WTC11 (cell line): Measurements from ENCODE around the gene AVPR1A. TPM values are rescaled to one million over a fixed set of nuclear protein-coding genes. Genes with fewer than 3 reads are reported as not detected.

Experiments
- ATAC-seq: fragments of 200-7000 bp; cut with Tn5 transposase; 2 replicates; pipeline ENCODE4 v1.10.0; 2021; ENCODE audit warnings: mild to moderate bottlenecking, moderate library complexity
- Bru-seq: library from RNA; stranded (reverse); fragments of 400-500 nt; gene quantifications from one replicate; lab custom pipeline; 2021; lab: Mats Ljungman, UMichigan
- CTCF ChIA-PET: fragments of 300-600 bp; sonication (Branson Sonifier 250); formaldehyde crosslinking; loops from one replicate; lab custom pipeline; 2021; ENCODE audit warnings: antibody characterized with exemption; lab: Charles Lee
- POLR2A ChIA-PET: fragments of 350-600 bp; sonication (Branson Sonifier 250); formaldehyde crosslinking; loops from one replicate; lab custom pipeline; 2021; ENCODE audit warnings: antibody characterized with exemption; lab: Charles Lee
- DNase-seq: peaks from one replicate; pipeline ENCODE4 v3.0.0; 2021; ENCODE audit warnings: low spot score
- H3K27ac Mint-ChIP-seq: 2 replicates; pipeline ENCODE4 v1.8.0; 2021; ENCODE audit warnings: mixed read lengths
- H3K27me3 Mint-ChIP-seq: 2 replicates; pipeline ENCODE4 v1.8.0; 2021; ENCODE audit warnings: low read depth, mild to moderate bottlenecking, moderate library complexity, mixed read lengths
- H3K36me3 Mint-ChIP-seq: 2 replicates; pipeline ENCODE4 v1.8.0; 2021; ENCODE audit warnings: mixed read lengths
- H3K4me1 Mint-ChIP-seq: 2 replicates; pipeline ENCODE4 v1.8.0; 2022; ENCODE audit warnings: mixed read lengths
- H3K4me3 Mint-ChIP-seq: 2 replicates; pipeline ENCODE4 v1.8.0; 2021; ENCODE audit warnings: mild to moderate bottlenecking, moderate library complexity, mixed read lengths
- H3K9me3 Mint-ChIP-seq: 2 replicates; pipeline ENCODE4 v1.8.0; 2021; ENCODE audit warnings: mixed read lengths
- AR ChIP-seq: fragments of 250-450 bp; sonication (Bioruptor Pico); IDR thresholded peaks from 2 replicates; pipeline ENCODE4 v1.9.0; 2021; ENCODE audit warnings: mild to moderate bottlenecking
- E2F1 ChIP-seq: sonication (generic); formaldehyde crosslinking; IDR thresholded peaks from 2 replicates; pipeline ENCODE4 v1.8.0; 2022; ENCODE audit warnings: mild to moderate bottlenecking, missing genetic modification reagents
- E2F4 ChIP-seq: sonication (generic); formaldehyde crosslinking; IDR thresholded peaks from 2 replicates; pipeline ENCODE4 v1.8.1; 2022; ENCODE audit warnings: low read depth, mild to moderate bottlenecking, moderate library complexity, missing genetic modification reagents, borderline replicate concordance
- ESRRA ChIP-seq: sonication (generic); formaldehyde crosslinking; IDR thresholded peaks from 2 replicates; pipeline ENCODE4 v1.8.1; 2022; ENCODE audit warnings: mild to moderate bottlenecking, missing genetic modification reagents, borderline replicate concordance
- FOXP4 ChIP-seq: sonication (generic); formaldehyde crosslinking; IDR thresholded peaks from 2 replicates; pipeline ENCODE4 v1.8.0; 2022; ENCODE audit warnings: mild to moderate bottlenecking, missing genetic modification reagents
- HMGXB4 ChIP-seq: sonication (generic); formaldehyde crosslinking; IDR thresholded peaks from 2 replicates; pipeline ENCODE4 v1.8.1; 2023; ENCODE audit warnings: mild to moderate bottlenecking, moderate library complexity, missing genetic modification reagents
- MAX ChIP-seq: sonication (generic); formaldehyde crosslinking; IDR thresholded peaks from 2 replicates; pipeline ENCODE4 v1.8.0; 2022; ENCODE audit warnings: mild to moderate bottlenecking, missing genetic modification reagents
- MYBL2 ChIP-seq: sonication (generic); formaldehyde crosslinking; IDR thresholded peaks from 2 replicates; pipeline ENCODE4 v1.8.1; 2023; ENCODE audit warnings: mild to moderate bottlenecking, moderate library complexity, missing genetic modification reagents
- NR3C1 ChIP-seq: sonication (generic); formaldehyde crosslinking; conservative IDR thresholded peaks from 2 replicates; pipeline ENCODE4 v1.8.1; 2023; ENCODE audit warnings: low read depth, mild to moderate bottlenecking, missing genetic modification reagents
- PRDM15 ChIP-seq: sonication (generic); formaldehyde crosslinking; IDR thresholded peaks from 2 replicates; pipeline ENCODE4 v1.8.0; 2022; ENCODE audit warnings: missing genetic modification reagents
- TEAD4 ChIP-seq: sonication (generic); formaldehyde crosslinking; IDR thresholded peaks from 2 replicates; pipeline ENCODE4 v1.8.0; 2022; ENCODE audit warnings: mild to moderate bottlenecking, missing genetic modification reagents
- ZBTB43 ChIP-seq: sonication (generic); formaldehyde crosslinking; IDR thresholded peaks from 2 replicates; pipeline ENCODE4 v1.8.1; 2023; ENCODE audit warnings: mild to moderate bottlenecking, missing genetic modification reagents
- ZNF416 ChIP-seq: fragments of 250-450 bp; sonication (Bioruptor Pico); IDR thresholded peaks from 2 replicates; pipeline ENCODE4 v1.9.0; 2021; ENCODE audit warnings: mild to moderate bottlenecking, inconsistent platforms
- ZNF532 ChIP-seq: fragments of 250-450 bp; sonication (Bioruptor Pico); IDR thresholded peaks from 2 replicates; pipeline ENCODE4 v1.9.0; 2021; ENCODE audit warnings: mild to moderate bottlenecking, borderline replicate concordance
- long read RNA-seq, 3 experiments: library from RNA in 1 of 3; library from capped mRNA in 1 of 3; library from polyadenylated mRNA in 1 of 3; unstranded in 2 of 3; stranded (forward) in 1 of 3; transcript quantifications; one replicate each; pipeline ENCODE4 v2.0.0, GENCODE V29; 2021
- total RNA-seq: library from RNA; stranded (reverse); gene quantifications from 3 replicates; pipeline ENCODE4 v1.2.3, GENCODE V29; 2021

AVPR1A gene
- total RNA-seq, result 0.09 to 0.24 TPM (median 0.11 TPM) in 3 replicates
- Bru-seq, nascent RNA, result percentile 18 among the genes with signal in this experiment
- long read RNA-seq, experiment 1, full-length matches to known transcripts, result 1 of 1 reads
- long read RNA-seq, experiment 1, partial matches to known transcripts, result 0 of 1 reads
- long read RNA-seq, experiment 1, other reads (novel, unspliced or antisense), result 0 of 1 reads
- long read RNA-seq, experiment 2, result 0 reads
- long read RNA-seq, experiment 3, result 0 reads

GRCh38 chr12:63150713-63151622, at the start of gene AVPR1A:
Gene AVPR1A, minus strand, starts transcription at chr12:63151201. Its CDS starts 365 bp downstream, at chr12:63150836.
- peaks cover 18% of the 10 kb centered on the region for H3K9me3 Mint-ChIP-seq
- ChIA-PET CTCF (interaction anchor here (0.6 to 3.8 kb wide), 29 partner anchors 9 to 716 kb away, joined by 3 to 31 read pairs (median 5); partner anchors contain the start of gene PPM1H), POLR2A (no interaction called here)
- H3K36me3 Mint-ChIP-seq, result peaks cover 14% of the 10 kb centered on the region
- H3K27me3 Mint-ChIP-seq, result peaks cover 66% of the 10 kb centered on the region
- peak within 1 kb of the TSS; percentile 82 for H3K4me3 Mint-ChIP-seq
- DNase-seq (peak; percentile 67), ATAC-seq (peak; percentile 66)
- peaks cover 19% of the 10 kb centered on the region for H3K4me1 Mint-ChIP-seq
- no peak within 1 kb of the TSS for H3K27ac Mint-ChIP-seq
- TF ChIP-seq NR3C1 (CRISPR knock-in tag) (no peak), PRDM15 (CRISPR knock-in tag) (peak; percentile 24; the same call in 1 of the 2 replicates), ZBTB43 (CRISPR knock-in tag) (no peak), MYBL2 (CRISPR knock-in tag) (no peak), HMGXB4 (peak; percentile 50; the same call in 1 of the 2 replicates), AR (CRISPR knock-in tag) (no peak), E2F1 (no peak), E2F4 (no peak), ZNF532 (no peak), FOXP4 (CRISPR knock-in tag) (0 out of 2 replicates have a peak, but pooled peaks have one; percentile 85), TEAD4 (CRISPR knock-in tag) (peak; percentile 46), MAX (CRISPR knock-in tag) (no peak), ESRRA (no peak; the same call in 1 of the 2 replicates), ZNF416 (CRISPR knock-in tag) (no peak)
